Keratinocyte (primary cell): Measurements from ENCODE around the gene VEGFA. TPM values are rescaled to one million over a fixed set of nuclear protein-coding genes. Genes with fewer than 3 reads are reported as not detected.

ENCODE experiments used
- DNase-seq: peaks from one replicate; pipeline ENCODE4 v3.0.0-alpha.2; 2011; ENCODE audit warnings: low read depth, missing footprints, low spot score
- FAIRE-seq: peaks from 2 replicates; lab custom pipeline; 2011; peaks lifted over from hg19 to GRCh38; lab: Jason Lieb, UNC
- H2AFZ ChIP-seq: 2 replicates; pipeline ENCODE4 v1.6.0; 2012; ENCODE audit warnings: low read length, control low read depth, inconsistent platforms; ENCODE audit not compliant: control insufficient read depth
- H3K27ac ChIP-seq: 2 replicates; pipeline ENCODE4 v1.5.1; 2011; ENCODE audit warnings: low read length; ENCODE audit not compliant: control insufficient read depth, insufficient read depth
- H3K27me3 ChIP-seq: 3 replicates; pipeline ENCODE4 v1.6.0; 2011; ENCODE audit warnings: low read length; ENCODE audit not compliant: control insufficient read depth, insufficient read depth; ENCODE audit errors: extremely low read depth
- H3K36me3 ChIP-seq, 2 experiments: 2 replicates in 1 of 2; 3 replicates in 1 of 2; pipeline ENCODE4 v1.5.1; 2011; ENCODE audit warnings: low read length in 2 of 2, mild to moderate bottlenecking in 1 of 2; ENCODE audit not compliant: control insufficient read depth in 2 of 2, insufficient read depth in 2 of 2; ENCODE audit errors: extremely low read depth in 1 of 2
- H3K4me1 ChIP-seq: 3 replicates; pipeline ENCODE4 v1.5.1; 2011; ENCODE audit warnings: low read length; ENCODE audit not compliant: control insufficient read depth, insufficient read depth; ENCODE audit errors: extremely low read depth
- H3K4me2 ChIP-seq: 3 replicates; pipeline ENCODE4 v1.6.0; 2011; ENCODE audit warnings: low read depth, low read length; ENCODE audit not compliant: control insufficient read depth, insufficient read depth; ENCODE audit errors: extremely low read depth
- H3K4me3 ChIP-seq, 3 experiments: fragments of 200-600 bp in 1 of 3; sonication (generic) in 1 of 3; 2 replicates in 2 of 3; 3 replicates in 1 of 3; pipeline ENCODE4 v1.5.1; 2011 to 2016; ENCODE audit warnings: low read length in 3 of 3, mild to moderate bottlenecking in 3 of 3, control low read depth in 2 of 3, inconsistent platforms in 1 of 3, low read depth in 1 of 3, mixed read lengths in 1 of 3, mixed run types in 1 of 3, moderate library complexity in 1 of 3; ENCODE audit not compliant: control insufficient read depth in 2 of 3, insufficient read depth in 2 of 3; ENCODE audit errors: extremely low read depth in 1 of 3
- H3K79me2 ChIP-seq: 2 replicates; pipeline ENCODE4 v1.6.0; 2012; ENCODE audit warnings: low read length; ENCODE audit not compliant: control insufficient read depth, insufficient read depth
- H3K9ac ChIP-seq: 3 replicates; pipeline ENCODE4 v1.6.0; 2011; ENCODE audit warnings: low read length; ENCODE audit not compliant: control insufficient read depth, insufficient read depth; ENCODE audit errors: extremely low read depth
- H3K9me1 ChIP-seq: 3 replicates; pipeline ENCODE4 v1.6.0; 2011; ENCODE audit warnings: low read length; ENCODE audit not compliant: control insufficient read depth, insufficient read depth; ENCODE audit errors: extremely low read depth
- H3K9me3 ChIP-seq: 2 replicates; pipeline ENCODE4 v1.5.1; 2012; ENCODE audit warnings: low read depth, low read length; ENCODE audit not compliant: control insufficient read depth
- H4K20me1 ChIP-seq: 3 replicates; pipeline ENCODE4 v1.6.0; 2011; ENCODE audit warnings: low read length; ENCODE audit not compliant: control insufficient read depth, insufficient read depth; ENCODE audit errors: extremely low read depth
- CTCF ChIP-seq, 3 experiments: IDR thresholded peaks in 1 of 3; conservative IDR thresholded peaks in 1 of 3; optimal IDR thresholded peaks in 1 of 3; 2 replicates in 2 of 3; 3 replicates in 1 of 3; pipeline versions ENCODE3 to v1.5.1; 2011; ENCODE audit warnings: low read length in 3 of 3, mild to moderate bottlenecking in 3 of 3, moderate library complexity in 2 of 3, control low read depth in 1 of 3, inconsistent platforms in 1 of 3; ENCODE audit not compliant: insufficient read depth in 2 of 3; ENCODE audit errors: extremely low read depth in 1 of 3
- EZH2 ChIP-seq: IDR thresholded peaks from one replicate; pipeline ENCODE4 v1.6.1; 2012; ENCODE audit warnings: inconsistent platforms, mild to moderate bottlenecking, low read length, moderate library complexity
- dilution Hi-C: fragments of 300-500 bp; cut with MboI; formaldehyde crosslinking; loops from one replicate; pipeline ENCODE4 v1.7.0; 2020; ENCODE audit warnings: low sequenced_read_pairs; ENCODE audit not compliant: extremely low pct_ligation_motif_present
- polyA plus RNA-seq, 5 experiments: library from polyadenylated mRNA; depleted of rRNA in 3 of 5; stranded (reverse) in 3 of 5; stranded (forward) in 1 of 5; unstranded in 1 of 5; fragments of >200 nt; gene quantifications; 1 replicate in 1 of 5; 2 replicates in 3 of 5; 3 replicates in 1 of 5; pipeline versions ENCODE4 v1.2.1 to v1.2.3, GENCODE V29; 2011 to 2012; ENCODE audit warnings: missing spikeins in 2 of 5, low read depth in 1 of 5, low replicate concordance in 1 of 5

Gene VEGFA
- polyA plus RNA-seq, 1 donor (not counting 4 experiments of a cell fraction or from before 2014, with no cell fraction given): 149 TPM

GRCh38 chr6:43803783-43804549 is 34.0 kb downstream of the VEGFA start:
- Histone ChIP-seq H3K4me1 (peaks cover 12% of the 10 kb centered on the region), H3K4me2 (no peak overlapping the region), H4K20me1 (no peaks in the 10 kb centered on the region), H3K9me1 (no peaks in the 10 kb centered on the region), H3K36me3 (no peaks in the 10 kb centered on the region), H3K4me3 (no peak overlapping the region), H2AFZ (no peak overlapping the region), H3K79me2 (no peaks in the 10 kb centered on the region), H3K27me3 (no peaks in the 10 kb centered on the region), H3K27ac (no peak overlapping the region), H3K9me3 (no peaks in the 10 kb centered on the region), H3K9ac (no peak overlapping the region)
- dilution Hi-C loops: no loop called here
- TF ChIP-seq EZH2: no peak
- TF ChIP-seq CTCF (optimal IDR thresholded peaks at IDR 0.05 in 1 of 3, IDR thresholded peaks at IDR 0.05 in 1 of 3, conservative IDR thresholded peaks at IDR 0.05 in 1 of 3; ENCODE audit: extremely low read depth in 1 of 3, insufficient read depth in 2 of 3, low read length in 3 of 3): no peak
- DNase-seq: no peak
- FAIRE-seq: no peak

- dilution Hi-C loops: no loop called here
- TF ChIP-seq EZH2: no peak
- no peak for TF ChIP-seq CTCF (optimal IDR thresholded peaks at IDR 0.05 in 1 of 3, IDR thresholded peaks at IDR 0.05 in 1 of 3, conservative IDR thresholded peaks at IDR 0.05 in 1 of 3; ENCODE audit: extremely low read depth in 1 of 3, insufficient read depth in 2 of 3, low read length in 3 of 3)
- Histone ChIP-seq H3K4me2 (no peak overlapping the region), H4K20me1 (no peaks in the 10 kb centered on the region), H3K9me3 (no peaks in the 10 kb centered on the region), H3K9ac (no peak overlapping the region), H3K79me2 (no peaks in the 10 kb centered on the region), H3K9me1 (no peaks in the 10 kb centered on the region), H3K4me3 (no peak overlapping the region), H3K27me3 (no peaks in the 10 kb centered on the region), H3K4me1 (peaks cover 9% of the 10 kb centered on the region), H2AFZ (no peak overlapping the region), H3K36me3 (no peaks in the 10 kb centered on the region), H3K27ac (no peak overlapping the region)
- no peak for DNase-seq
- FAIRE-seq: no peak
Observed at GRCh38 chr6:43804550-43805223, 34.7 kb downstream of the VEGFA start.
